HepG2 (cell line): ENCODE results near the gene SMIM1. TPM values are rescaled to one million over a fixed set of nuclear protein-coding genes. Genes with fewer than 3 reads are reported as not detected.

ENCODE experiments used
- ARID4A ChIP-seq: sonication (generic); formaldehyde crosslinking; IDR thresholded peaks from 2 replicates; pipeline ENCODE4 v1.5.0; 2020; ENCODE audit warnings: mild to moderate bottlenecking, missing genetic modification reagents, borderline replicate concordance
- ATF7-NPFF ChIP-seq: sonication (generic); formaldehyde crosslinking; IDR thresholded peaks from 2 replicates; pipeline ENCODE4 v1.8.1; 2023; ENCODE audit warnings: mild to moderate bottlenecking, low read depth, missing genetic modification reagents, moderate library complexity
- ATRX ChIP-seq: sonication (generic); formaldehyde crosslinking; IDR thresholded peaks from 2 replicates; pipeline ENCODE4 v1.4.0; 2020; ENCODE audit warnings: missing genetic modification reagents, borderline replicate concordance
- ETV6 ChIP-seq: sonication (generic); formaldehyde crosslinking; conservative IDR thresholded peaks from 2 replicates; pipeline ENCODE4 v1.4.0; 2020; ENCODE audit warnings: missing genetic modification reagents
- EZH2 ChIP-seq: conservative IDR thresholded peaks from 2 replicates; pipeline ENCODE4 v1.6.1; 2012; ENCODE audit warnings: mild to moderate bottlenecking, low read depth, low read length, moderate library complexity
- GABPA ChIP-seq, 2 experiments: IDR thresholded peaks; 2 replicates each; pipeline ENCODE4 v1.6.1; 2011 to 2016; ENCODE audit warnings: low read depth in 2 of 2, low read length in 1 of 2, missing biosample characterization in 1 of 2, missing genetic modification characterization in 1 of 2
- GABPB1 ChIP-seq: IDR thresholded peaks from 2 replicates; pipeline ENCODE4 v1.6.1; 2016; ENCODE audit warnings: mild to moderate bottlenecking, missing genetic modification reagents, moderate library complexity, missing compliant biosample characterization
- HIC2 ChIP-seq: sonication (generic); formaldehyde crosslinking; IDR thresholded peaks from 2 replicates; pipeline ENCODE4 v1.9.0; 2022; ENCODE audit warnings: low read depth, missing genetic modification reagents
- KAT8 ChIP-seq: IDR thresholded peaks from 2 replicates; pipeline ENCODE4 v1.6.1; 2016; ENCODE audit warnings: missing genetic modification reagents, missing compliant biosample characterization
- MED1 ChIP-seq: sonication (generic); formaldehyde crosslinking; IDR thresholded peaks from 2 replicates; pipeline ENCODE4 v1.4.0; 2020; ENCODE audit warnings: missing genetic modification reagents
- MEF2D ChIP-seq: sonication (generic); formaldehyde crosslinking; IDR thresholded peaks from 2 replicates; pipeline ENCODE4 v1.5.1; 2020; ENCODE audit warnings: mild to moderate bottlenecking, missing genetic modification reagents
- NFE2L2 ChIP-seq: fragments of 150-350 bp; IDR thresholded peaks from 2 replicates; pipeline ENCODE4 v1.6.1; 2014; ENCODE audit warnings: low read length
- POLR2AphosphoS5 ChIP-seq: IDR thresholded peaks from 2 replicates; pipeline ENCODE4 v1.6.1; 2012; ENCODE audit warnings: low read depth, low read length
- SMYD3 ChIP-seq: sonication (generic); formaldehyde crosslinking; IDR thresholded peaks from 2 replicates; pipeline ENCODE4 v1.8.1; 2023; ENCODE audit warnings: mild to moderate bottlenecking, missing genetic modification reagents
- SP5 ChIP-seq: IDR thresholded peaks from 2 replicates; pipeline ENCODE4 v1.6.1; 2016; ENCODE audit warnings: low read depth, borderline replicate concordance
- TAF15 ChIP-seq: fragments of 200-400 bp; formaldehyde crosslinking; IDR thresholded peaks from one replicate; pipeline ENCODE4 v1.6.1; 2018; ENCODE audit warnings: mild to moderate bottlenecking, low read depth, low read length; ENCODE audit not compliant: poor library complexity, severe bottlenecking
- ZBTB20 ChIP-seq: sonication (generic); formaldehyde crosslinking; IDR thresholded peaks from 2 replicates; pipeline ENCODE4 v1.8.1; 2023; ENCODE audit warnings: missing genetic modification reagents, low read depth, mild to moderate bottlenecking, borderline replicate concordance
- ZFYVE20 ChIP-seq: sonication (generic); formaldehyde crosslinking; IDR thresholded peaks from 2 replicates; pipeline ENCODE4 v1.8.0; 2023; ENCODE audit warnings: low read depth, mild to moderate bottlenecking, moderate library complexity, missing genetic modification reagents, borderline replicate concordance
- ZNF253 ChIP-seq: sonication (generic); formaldehyde crosslinking; IDR thresholded peaks from 2 replicates; pipeline ENCODE4 v1.8.0; 2022; ENCODE audit warnings: mild to moderate bottlenecking, missing genetic modification reagents, borderline replicate concordance
- ZNF329 ChIP-seq: sonication (generic); formaldehyde crosslinking; IDR thresholded peaks from 2 replicates; pipeline ENCODE4 v1.9.0; 2021; ENCODE audit warnings: low read depth, mild to moderate bottlenecking, missing genetic modification reagents
- ZNF446 ChIP-seq: sonication (generic); formaldehyde crosslinking; IDR thresholded peaks from 2 replicates; pipeline ENCODE4 v1.5.0; 2020; ENCODE audit warnings: mild to moderate bottlenecking, missing genetic modification reagents
- ZNF572 ChIP-seq: sonication (generic); formaldehyde crosslinking; IDR thresholded peaks from 2 replicates; pipeline ENCODE4 v1.5.1; 2020; ENCODE audit warnings: mild to moderate bottlenecking, missing genetic modification reagents
- ZNF747 ChIP-seq: sonication (generic); formaldehyde crosslinking; IDR thresholded peaks from 2 replicates; pipeline ENCODE4 v1.8.1; 2023; ENCODE audit warnings: missing genetic modification reagents, mild to moderate bottlenecking, borderline replicate concordance
- ZNF75D ChIP-seq: sonication (generic); formaldehyde crosslinking; IDR thresholded peaks from 2 replicates; pipeline ENCODE4 v1.8.1; 2023; ENCODE audit warnings: missing genetic modification reagents, mild to moderate bottlenecking, borderline replicate concordance
- polyA plus RNA-seq, 8 experiments: library from polyadenylated mRNA; depleted of rRNA in 3 of 8; stranded (reverse) in 7 of 8; unstranded in 1 of 8; fragments of >200 nt; fragmentation: Illumina TruSeq in 4 of 8; extraction: Trizol in 4 of 8; gene quantifications; 2 replicates each; pipeline versions ENCODE4 v1.2.1 to v1.2.3, GENCODE V29; 2011 to 2016; ENCODE audit warnings: low read depth in 4 of 8, missing spikeins in 1 of 8, mixed read lengths in 1 of 8; ENCODE audit not compliant: insufficient read depth in 1 of 8
- total RNA-seq, 5 experiments: library from RNA; depleted of rRNA; stranded (reverse); fragments of >200 nt; fragmentation: Illumina TruSeq; extraction: Trizol; gene quantifications; 2 replicates each; pipeline ENCODE4 v1.2.3, GENCODE V29; 2016; ENCODE audit warnings: low read depth in 1 of 5

Gene SMIM1
- total and polyA plus RNA-seq, 2 of the 13 experiments (the other 11 are each of a cell fraction or from before 2014, with no cell fraction given), result 12.4 to 56.3 TPM

- TF ChIP-seq TAF15 (no peak), SP5 (CRISPR knock-in tag) (peak; percentile 6; the same call in 1 of the 2 replicates), KAT8 (CRISPR knock-in tag) (peak; percentile 23; the same call in 1 of the 2 replicates), GABPB1 (CRISPR knock-in tag) (no peak; the same call in 1 of the 2 replicates), ZNF75D (CRISPR knock-in tag) (no peak), ZNF446 (CRISPR knock-in tag) (no peak), POLR2AphosphoS5 (no peak), NFE2L2 (no peak), ZNF253 (CRISPR knock-in tag) (no peak), ZBTB20 (CRISPR knock-in tag) (no peak), GABPA (IDR thresholded peaks at IDR 0.05; ENCODE audit: low read depth, low read length) (no peak), GABPA (CRISPR knock-in tag; IDR thresholded peaks at IDR 0.05; ENCODE audit: low read depth) (peak; percentile 17; the same call in 1 of the 2 replicates), SMYD3 (CRISPR knock-in tag) (no peak), ARID4A (CRISPR knock-in tag) (peak; percentile 31; the same call in 1 of the 2 replicates), ETV6 (CRISPR knock-in tag) (no peak), ZNF572 (CRISPR knock-in tag) (no peak), ATRX (CRISPR knock-in tag) (no peak), MEF2D (CRISPR knock-in tag) (no peak), ZFYVE20 (CRISPR knock-in tag) (no peak), EZH2 (no peak), MED1 (CRISPR knock-in tag) (peak; percentile 32; the same call in 1 of the 2 replicates), ZNF747 (CRISPR knock-in tag) (no peak), HIC2 (CRISPR knock-in tag) (no peak), ZNF329 (CRISPR knock-in tag) (no peak), ATF7-NPFF (CRISPR knock-in tag) (no peak)
Measured at GRCh38 chr1:3785456-3786157, 13.1 kb downstream of the SMIM1 start (continued).
